Body of pancreas (tissue), 4 donors: ENCODE results near the gene ANKRD2. TPM values are rescaled to one million over a fixed set of nuclear protein-coding genes. Genes with fewer than 3 reads are reported as not detected.
A peak's percentile ranks its signal among the peaks of the same experiment; 100 is the strongest.

Experiments used
- ATAC-seq: fragments of 150-250 bp; one replicate; pipeline ENCODE4 v1.9.1; 2016
- DNase-seq, 4 donors: peaks; one replicate each; pipeline ENCODE4 v3.0.0-alpha.2; 2019
- H3K27ac ChIP-seq, 4 donors: fragments of 200-600 bp; sonication (generic); 1 replicate in 3 of 4; 2 replicates in 1 of 4; pipeline versions ENCODE4 v1.5.1 to v1.6.1; 2016 to 2019; ENCODE audit warnings: mild to moderate bottlenecking in 1 of 4, mixed read lengths in 1 of 4, moderate library complexity in 1 of 4
- H3K27me3 ChIP-seq, 2 donors: fragments of 200-600 bp; sonication (generic); one replicate each; pipeline ENCODE4 v1.6.0; 2016; ENCODE audit warnings: mild to moderate bottlenecking in 1 of 2
- H3K36me3 ChIP-seq, 2 donors: fragments of 200-600 bp; sonication (generic); replicated peaks in 1 of 2; 2 replicates each; pipeline ENCODE4 v1.5.1; 2016; ENCODE audit warnings: low read depth in 2 of 2; ENCODE audit not compliant: insufficient read depth in 1 of 2
- H3K4me1 ChIP-seq: fragments of 200-600 bp; sonication (generic); one replicate; pipeline ENCODE4 v1.6.0; 2016
- H3K4me3 ChIP-seq, 2 donors: fragments of 200-600 bp; sonication (generic); 1 replicate in 1 of 2; 2 replicates in 1 of 2; pipeline ENCODE4 v1.5.1; 2016 to 2019
- H3K9me3 ChIP-seq, 3 donors: fragments of 200-600 bp; sonication (generic); 1 replicate in 2 of 3; 2 replicates in 1 of 3; pipeline ENCODE4 v1.5.1; 2016
- POLR2A ChIP-seq, 3 donors: fragments of 450-650 bp; IDR thresholded peaks; one replicate each; pipeline ENCODE4 v1.6.1; 2016; ENCODE audit warnings: antibody characterized with exemption in 3 of 3, mild to moderate bottlenecking in 2 of 3
- WGBS, 2 donors: methylation state at CpG; one replicate each; pipeline ENCODE4 v1.1.5; 2017; 5-methylcytosine and 5-hydroxymethylcytosine counted together
- intact Hi-C: fragments of 100-400 bp; cut with DNase I; formaldehyde crosslinking; loops from one replicate; pipeline ENCODE4 v1.15.1; 2023
- total RNA-seq, 2 donors: library from RNA; depleted of rRNA; stranded (reverse); fragments of >200 nt; gene quantifications; one replicate each; pipeline ENCODE4 v1.1.0, GENCODE V29; 2016
- TF ChIP-seq, protein P1 (sequence below), 7 experiments: fragments of 450-650 bp in 4 of 7; fragments of 200-600 bp in 3 of 7; sonication (generic) in 3 of 7; IDR thresholded peaks; one replicate each; pipeline ENCODE4 v1.5.1; 2016 to 2019; ENCODE audit warnings: antibody characterized with exemption in 7 of 7

The ANKRD2 gene
- total RNA-seq, 2 donors from 2014 or later, result not detected

DNA sequence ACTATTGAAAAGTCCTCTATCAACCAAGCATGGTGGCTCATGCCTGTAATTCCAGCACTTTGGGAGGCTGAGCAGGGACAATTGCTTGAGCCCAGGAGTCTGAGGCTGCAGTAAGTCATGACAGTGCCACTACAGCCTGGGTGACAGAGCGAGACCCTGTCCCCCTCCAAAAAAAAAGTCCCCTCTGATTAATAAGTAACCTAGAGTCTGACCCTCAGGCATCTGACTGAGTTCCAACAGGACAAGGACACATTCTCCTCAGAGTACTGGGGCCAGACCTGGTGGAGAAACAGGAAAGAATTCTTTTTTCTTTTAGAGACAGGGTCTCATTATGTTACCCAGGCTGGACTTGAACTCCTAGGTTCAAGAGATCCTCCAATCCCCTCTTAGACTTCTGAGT, 50.7 kb downstream of the ANKRD2 start:
- WGBS, 2 donors, result 29 to 38% methylated on average over 1 of the region's 1 CpG
- Histone ChIP-seq H3K4me3 (no peak overlapping the region), H3K9me3 (no peaks in the 10 kb centered on the region), H3K27ac (peak overlapping the region in 2 of 4 donors; percentile 17 to 47), H3K27me3 (no peaks in the 10 kb centered on the region), H3K36me3 (no peaks in the 10 kb centered on the region), H3K4me1 (peaks cover 10% of the 10 kb centered on the region)
- intact Hi-C loops, result no loop called here
- peak; percentile 50 for ATAC-seq
- peak in 1 of 4 donors; percentile 4 for DNase-seq
- TF ChIP-seq, protein P1, sequence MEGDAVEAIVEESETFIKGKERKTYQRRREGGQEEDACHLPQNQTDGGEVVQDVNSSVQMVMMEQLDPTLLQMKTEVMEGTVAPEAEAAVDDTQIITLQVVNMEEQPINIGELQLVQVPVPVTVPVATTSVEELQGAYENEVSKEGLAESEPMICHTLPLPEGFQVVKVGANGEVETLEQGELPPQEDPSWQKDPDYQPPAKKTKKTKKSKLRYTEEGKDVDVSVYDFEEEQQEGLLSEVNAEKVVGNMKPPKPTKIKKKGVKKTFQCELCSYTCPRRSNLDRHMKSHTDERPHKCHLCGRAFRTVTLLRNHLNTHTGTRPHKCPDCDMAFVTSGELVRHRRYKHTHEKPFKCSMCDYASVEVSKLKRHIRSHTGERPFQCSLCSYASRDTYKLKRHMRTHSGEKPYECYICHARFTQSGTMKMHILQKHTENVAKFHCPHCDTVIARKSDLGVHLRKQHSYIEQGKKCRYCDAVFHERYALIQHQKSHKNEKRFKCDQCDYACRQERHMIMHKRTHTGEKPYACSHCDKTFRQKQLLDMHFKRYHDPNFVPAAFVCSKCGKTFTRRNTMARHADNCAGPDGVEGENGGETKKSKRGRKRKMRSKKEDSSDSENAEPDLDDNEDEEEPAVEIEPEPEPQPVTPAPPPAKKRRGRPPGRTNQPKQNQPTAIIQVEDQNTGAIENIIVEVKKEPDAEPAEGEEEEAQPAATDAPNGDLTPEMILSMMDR (IDR thresholded peaks at IDR 0.05), result no peak
- no peak for TF ChIP-seq POLR2A (IDR thresholded peaks at IDR 0.05)

DNA sequence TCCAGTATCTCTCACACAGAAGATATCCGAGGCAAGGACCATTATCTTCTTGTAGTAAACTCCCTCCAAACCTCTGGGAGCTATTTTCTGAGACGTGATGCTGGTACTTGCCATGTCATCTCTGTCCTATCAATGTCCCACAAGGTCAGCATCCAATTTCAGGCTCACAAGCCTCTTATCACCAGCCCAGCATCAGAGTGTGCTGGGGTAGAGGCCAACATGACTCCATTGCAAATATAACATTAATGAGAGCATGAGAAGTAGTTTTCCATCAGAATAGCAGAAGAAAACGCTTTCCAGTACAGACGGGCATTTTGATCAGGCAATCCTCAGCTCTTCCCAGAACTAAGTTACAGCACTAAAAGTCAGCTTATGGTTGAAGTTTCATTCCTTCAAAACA, 55.2 kb downstream of the ANKRD2 start:
- ATAC-seq (no peak), DNase-seq (no peak)
- TF ChIP-seq, protein P1 (IDR thresholded peaks at IDR 0.05), result no peak
- TF ChIP-seq POLR2A (IDR thresholded peaks at IDR 0.05), result no peak
- no peak overlapping the region for H3K27ac ChIP-seq
- H3K9me3 ChIP-seq, result no peaks in the 10 kb centered on the region
- no peaks in the 10 kb centered on the region for H3K36me3 ChIP-seq
- H3K4me1 ChIP-seq, result peaks cover 14% of the 10 kb centered on the region
- no peak overlapping the region for H3K4me3 ChIP-seq
- WGBS, 2 donors, result 59 to 63% methylated on average over 4 of the region's 4 CpGs
- no peaks in the 10 kb centered on the region for H3K27me3 ChIP-seq
- intact Hi-C loops, result no loop called here

DNA sequence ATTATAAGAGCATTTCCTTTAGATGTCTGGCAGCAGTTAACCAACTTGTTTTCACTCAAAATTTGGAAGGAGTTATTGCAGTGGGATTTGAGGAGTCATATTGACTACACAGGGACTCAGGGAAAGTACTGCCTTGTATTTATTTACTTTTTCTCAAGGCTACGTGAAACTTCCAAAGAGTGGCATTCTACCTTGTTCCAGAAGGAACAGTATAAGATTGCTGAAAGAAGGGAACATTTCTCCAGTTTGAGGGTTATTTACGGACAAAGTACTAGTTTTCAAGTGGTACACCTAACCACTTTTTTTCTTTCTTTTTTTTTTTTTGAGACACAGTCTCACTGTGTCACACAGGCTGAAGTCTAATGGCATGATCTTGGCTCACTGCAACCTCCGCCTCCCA, 55.6 kb downstream of the ANKRD2 start:
- TF ChIP-seq, protein P1 (IDR thresholded peaks at IDR 0.05), result no peak
- TF ChIP-seq POLR2A (IDR thresholded peaks at IDR 0.05), result no peak
- intact Hi-C loops, result no loop called here
- DNase-seq (no peak), ATAC-seq (no peak)
- 61 to 69% methylated on average over 3 of the region's 3 CpGs for WGBS, 2 donors
- H3K4me1 ChIP-seq, result peaks cover 12% of the 10 kb centered on the region
- no peak overlapping the region for H3K4me3 ChIP-seq
- H3K9me3 ChIP-seq, result no peaks in the 10 kb centered on the region
- no peaks in the 10 kb centered on the region for H3K36me3 ChIP-seq
- H3K27ac ChIP-seq, result no peak overlapping the region
- no peaks in the 10 kb centered on the region for H3K27me3 ChIP-seq

DNA sequence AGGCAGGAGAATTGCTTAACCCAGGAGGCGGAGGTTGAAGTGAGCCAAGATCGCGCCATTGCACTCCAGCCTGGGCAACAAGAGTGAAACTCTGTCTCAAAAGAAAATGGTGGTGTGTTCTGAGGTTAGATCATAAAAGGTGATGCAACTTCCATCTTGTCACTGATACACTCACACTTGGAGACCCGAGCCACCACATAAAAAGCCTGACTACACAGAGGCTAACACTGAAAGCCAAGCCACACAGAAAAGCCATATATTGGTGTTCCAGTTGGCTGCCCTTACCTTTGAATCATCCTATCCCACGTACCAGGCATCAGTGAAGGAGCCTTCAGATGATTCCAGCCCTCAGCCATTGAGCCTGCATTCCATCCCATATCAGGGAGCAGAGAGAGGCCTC, 56.7 kb downstream of the ANKRD2 start:
- DNase-seq (no peak), ATAC-seq (no peak)
- H3K27ac ChIP-seq, result no peak overlapping the region
- H3K27me3 ChIP-seq, result no peaks in the 10 kb centered on the region
- no peak for TF ChIP-seq POLR2A (IDR thresholded peaks at IDR 0.05)
- TF ChIP-seq, protein P1 (IDR thresholded peaks at IDR 0.05), result no peak
- 91 to 95% methylated on average over 5 of the region's 5 CpGs for WGBS, 2 donors
- H3K36me3 ChIP-seq, result no peaks in the 10 kb centered on the region
- peaks cover 11% of the 10 kb centered on the region for H3K4me1 ChIP-seq
- H3K9me3 ChIP-seq, result no peaks in the 10 kb centered on the region
- H3K4me3 ChIP-seq, result no peak overlapping the region
- intact Hi-C loops, result no loop called here

DNA sequence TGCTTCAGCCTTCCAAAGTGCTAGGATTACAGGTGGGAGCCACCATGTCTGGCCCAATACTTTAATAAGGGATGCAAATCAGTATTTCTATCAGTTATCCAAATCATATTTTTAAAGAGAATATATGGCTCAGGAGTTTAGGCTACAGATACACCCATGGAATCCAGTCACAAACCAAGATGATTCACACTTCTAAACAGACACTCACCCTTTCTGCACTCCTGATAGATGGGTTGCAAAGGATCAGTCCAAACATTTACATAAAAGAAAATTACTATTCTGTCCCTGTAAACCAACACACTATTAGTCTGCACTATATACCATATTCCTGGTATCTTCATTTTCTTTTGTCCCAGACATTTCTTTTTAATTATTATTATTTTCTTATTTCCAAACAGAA, 58.5 kb downstream of the ANKRD2 start:
- H3K4me3 ChIP-seq, result no peak overlapping the region
- peaks cover 11% of the 10 kb centered on the region for H3K4me1 ChIP-seq
- H3K27ac ChIP-seq, result no peak overlapping the region
- TF ChIP-seq, protein P1 (IDR thresholded peaks at IDR 0.05), result no peak
- TF ChIP-seq POLR2A (IDR thresholded peaks at IDR 0.05), result no peak
- H3K27me3 ChIP-seq, result no peaks in the 10 kb centered on the region
- no peaks in the 10 kb centered on the region for H3K9me3 ChIP-seq
- no peak for ATAC-seq
- no peak for DNase-seq
- no peaks in the 10 kb centered on the region for H3K36me3 ChIP-seq
- intact Hi-C loops, result no loop called here
